ENCODE results near the gene KANK3. TPM values are rescaled to one million over a fixed set of nuclear protein-coding genes. Genes with fewer than 3 reads are reported as not detected.
"Not testable (repeated sequence)": the region's sequence is repeated elsewhere in the genome, so short reads cannot be mapped to it uniquely, and the experiment has no call there.

Gene KANK3
- total RNA-seq, 1 experiment from 2014 or later: 0.37 TPM

DNA sequence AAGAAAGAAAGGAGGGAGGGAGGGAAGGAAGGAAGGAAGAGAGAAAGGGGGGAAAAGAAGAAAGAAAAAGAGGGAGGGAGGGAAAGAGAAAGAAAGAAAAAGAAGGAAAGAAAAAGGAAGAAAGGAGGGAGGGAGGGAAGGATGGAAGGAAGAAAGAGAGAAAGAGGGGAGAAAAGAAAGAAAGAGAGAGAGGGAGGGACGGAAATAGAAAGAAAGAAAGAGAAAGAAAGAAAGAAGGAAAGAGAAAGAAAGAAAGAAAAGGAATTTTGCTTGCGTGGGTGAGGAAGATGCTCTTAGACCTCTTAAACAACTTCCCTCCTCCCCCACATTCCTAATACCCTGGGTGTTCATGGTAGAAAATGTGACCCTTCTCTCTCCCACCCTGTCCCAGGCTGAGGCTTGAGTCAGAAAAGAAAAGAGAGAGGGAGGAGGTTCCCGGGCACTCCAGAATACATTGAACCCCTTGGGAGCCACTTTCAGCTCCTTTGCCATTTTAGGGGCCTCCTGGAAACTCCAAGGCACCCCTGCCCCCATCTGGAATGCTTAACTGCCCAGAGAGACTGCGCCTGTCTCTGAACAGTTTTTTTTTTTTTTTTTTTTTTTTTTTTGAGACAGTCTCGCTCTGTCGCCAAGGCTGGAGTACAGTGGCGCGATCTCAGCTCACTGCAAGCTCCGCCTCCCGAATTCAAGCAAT lies 9.2 kb upstream of the KANK3 start:
- ChIA-PET POLR2A (ENCODE audit: unreplicated experiment) (interaction anchor here (0.6 kb wide), 1 partner anchor 227 kb away, joined by 8 read pairs; no protein-coding TSS in a partner anchor), CTCF (interaction anchor here (1.9 kb wide), 1 partner anchor 230 kb away, joined by 8 read pairs; no protein-coding TSS in a partner anchor)
- no peak for DNase-seq
- Histone ChIP-seq H3K27me3 (ENCODE audit: insufficient read depth, low read depth) (no peaks in the 10 kb centered on the region), H2AFZ (no peak overlapping the region), H4K20me1 (ENCODE audit: insufficient read depth) (peaks cover 5% of the 10 kb centered on the region; the same call in 1 of the 2 replicates), H3K27ac (no peak overlapping the region), H3K4me1 (replicated peaks; ENCODE audit: insufficient read depth) (peaks cover 32% of the 10 kb centered on the region), H3K4me2 (no peak overlapping the region), H3K9me2 (ENCODE audit: insufficient read depth) (no peaks in the 10 kb centered on the region), H3F3A (ENCODE audit: insufficient read depth, low read depth) (peaks cover 30% of the 10 kb centered on the region), H3K36me3 (ENCODE audit: low read depth) (no peaks in the 10 kb centered on the region), H3K9me3 (ENCODE audit: insufficient read depth, low read depth) (no peaks in the 10 kb centered on the region), H3K4me3 (no peak overlapping the region), H3K79me2 (ENCODE audit: low read depth) (no peaks in the 10 kb centered on the region)
- BruUV-seq (replicated peaks): no TSS peak
- intact Hi-C loops (cut with micrococcal nuclease; ENCODE audit: unreplicated experiment): loop anchor here (10.0 kb wide), 1 partner anchor 153 kb away; the partner anchor contains the start of gene PRAM1
- TF ChIP-seq, protein P1, sequence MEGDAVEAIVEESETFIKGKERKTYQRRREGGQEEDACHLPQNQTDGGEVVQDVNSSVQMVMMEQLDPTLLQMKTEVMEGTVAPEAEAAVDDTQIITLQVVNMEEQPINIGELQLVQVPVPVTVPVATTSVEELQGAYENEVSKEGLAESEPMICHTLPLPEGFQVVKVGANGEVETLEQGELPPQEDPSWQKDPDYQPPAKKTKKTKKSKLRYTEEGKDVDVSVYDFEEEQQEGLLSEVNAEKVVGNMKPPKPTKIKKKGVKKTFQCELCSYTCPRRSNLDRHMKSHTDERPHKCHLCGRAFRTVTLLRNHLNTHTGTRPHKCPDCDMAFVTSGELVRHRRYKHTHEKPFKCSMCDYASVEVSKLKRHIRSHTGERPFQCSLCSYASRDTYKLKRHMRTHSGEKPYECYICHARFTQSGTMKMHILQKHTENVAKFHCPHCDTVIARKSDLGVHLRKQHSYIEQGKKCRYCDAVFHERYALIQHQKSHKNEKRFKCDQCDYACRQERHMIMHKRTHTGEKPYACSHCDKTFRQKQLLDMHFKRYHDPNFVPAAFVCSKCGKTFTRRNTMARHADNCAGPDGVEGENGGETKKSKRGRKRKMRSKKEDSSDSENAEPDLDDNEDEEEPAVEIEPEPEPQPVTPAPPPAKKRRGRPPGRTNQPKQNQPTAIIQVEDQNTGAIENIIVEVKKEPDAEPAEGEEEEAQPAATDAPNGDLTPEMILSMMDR (conservative IDR thresholded peaks at IDR 0.05): no peak
- TF ChIP-seq EZH2 (IDR thresholded peaks at IDR 0.05; ENCODE audit: low read depth): no peak

DNA sequence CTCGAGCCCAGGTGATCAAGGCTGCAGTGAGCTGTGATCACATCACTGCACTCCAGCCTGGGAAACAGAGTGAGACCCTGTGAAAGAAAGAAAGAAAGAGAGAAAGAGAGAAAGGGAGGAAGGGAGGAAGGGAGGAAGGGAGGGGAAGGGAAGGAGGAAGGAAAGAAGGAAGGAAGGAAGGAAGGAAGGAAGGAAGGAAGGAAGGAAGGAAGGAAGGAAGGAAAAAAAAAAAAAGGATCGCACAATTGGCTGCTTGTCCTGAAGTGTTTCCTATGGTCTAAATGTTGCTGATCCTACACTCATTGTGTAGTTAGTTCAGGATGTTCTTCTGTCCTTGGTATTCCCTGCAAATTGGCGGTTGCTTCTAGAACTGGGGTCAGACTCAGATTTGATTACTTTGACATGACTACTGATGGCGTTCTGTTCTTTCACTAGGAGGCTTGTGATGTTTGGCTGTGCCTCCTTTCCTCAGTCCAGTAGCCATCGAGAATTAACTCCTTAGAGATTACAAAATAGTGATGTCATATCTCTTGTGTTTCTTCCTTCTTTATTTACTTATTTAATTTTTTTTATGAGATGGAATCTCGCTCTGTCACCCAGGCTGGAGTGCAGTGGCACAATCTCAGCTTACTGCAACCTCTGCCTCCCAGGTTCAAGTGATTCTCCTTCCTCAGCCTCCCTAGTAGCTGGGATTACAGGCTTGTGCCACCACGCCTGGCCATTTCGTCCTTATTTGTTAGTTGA lies 6.7 kb upstream of the KANK3 start:
- H3K4me1 ChIP-seq (replicated peaks; ENCODE audit: insufficient read depth); DNase-seq; H3K4me2 ChIP-seq; BruUV-seq (replicated peaks); H3K9me3 ChIP-seq (ENCODE audit: insufficient read depth, low read depth); H2AFZ ChIP-seq; H3K9me2 ChIP-seq (ENCODE audit: insufficient read depth); POLR2A ChIA-PET (ENCODE audit: unreplicated experiment); H3K27me3 ChIP-seq (ENCODE audit: insufficient read depth, low read depth); H3K36me3 ChIP-seq (ENCODE audit: low read depth); CTCF ChIA-PET; H3K79me2 ChIP-seq (ENCODE audit: low read depth); H3K4me3 ChIP-seq; H3K27ac ChIP-seq; H4K20me1 ChIP-seq (ENCODE audit: insufficient read depth): not testable (repeated sequence)
- intact Hi-C loops (cut with micrococcal nuclease; ENCODE audit: unreplicated experiment): loop anchor here (10.0 kb wide), 1 partner anchor 155 kb away; the partner anchor contains the start of gene PRAM1
- peaks cover 12% of the 10 kb centered on the region for H3F3A ChIP-seq (ENCODE audit: insufficient read depth, low read depth)

DNA sequence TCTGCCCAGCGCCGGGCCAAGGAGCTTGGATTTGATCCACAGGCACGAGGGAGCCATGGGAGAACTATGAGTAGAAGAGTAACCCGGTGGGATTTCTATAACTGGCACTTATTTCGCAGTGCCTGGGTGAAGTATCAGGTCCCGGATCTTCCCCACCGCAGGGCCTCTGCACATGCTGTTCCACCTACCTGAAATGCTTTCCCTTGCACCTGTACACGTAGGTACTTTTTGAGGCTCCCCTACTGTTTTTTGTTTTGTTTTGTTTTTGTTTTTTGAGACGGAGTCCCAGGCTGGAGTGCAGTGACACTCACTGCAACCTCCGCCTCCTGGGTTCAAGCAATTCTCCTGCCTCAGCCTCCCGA lies 402 bp upstream of the KANK3 start:
- Histone ChIP-seq H3K27me3 (ENCODE audit: insufficient read depth, low read depth) (no peaks in the 10 kb centered on the region), H3F3A (ENCODE audit: insufficient read depth, low read depth) (peaks cover 14% of the 10 kb centered on the region), H4K20me1 (ENCODE audit: insufficient read depth) (no peaks in the 10 kb centered on the region), H3K4me1 (replicated peaks; ENCODE audit: insufficient read depth) (peaks cover 8% of the 10 kb centered on the region; the same call in 1 of the 2 replicates), H3K79me2 (ENCODE audit: low read depth) (no peaks in the 10 kb centered on the region), H3K9me3 (ENCODE audit: insufficient read depth, low read depth) (no peaks in the 10 kb centered on the region), H3K36me3 (ENCODE audit: low read depth) (no peaks in the 10 kb centered on the region), H3K27ac (no peak overlapping the region), H3K4me3 (no peak overlapping the region), H2AFZ (no peak overlapping the region), H3K4me2 (peak overlapping the region; percentile 73), H3K9me2 (ENCODE audit: insufficient read depth) (no peaks in the 10 kb centered on the region)
- intact Hi-C loops (cut with micrococcal nuclease; ENCODE audit: unreplicated experiment): no loop called here
- ChIA-PET POLR2A (ENCODE audit: unreplicated experiment) (interaction anchor here (0.6 kb wide), 1 partner anchor 414 kb away, joined by 3 read pairs; no protein-coding TSS in a partner anchor), CTCF (interaction anchor here (0.6 kb wide), 2 partner anchors 254 to 1483 kb away, joined by 3 to 5 read pairs; no protein-coding TSS in a partner anchor)
- TF ChIP-seq, protein P1 (conservative IDR thresholded peaks at IDR 0.05): no peak
- no peak for TF ChIP-seq EZH2 (IDR thresholded peaks at IDR 0.05; ENCODE audit: low read depth)
- no TSS peak for BruUV-seq (replicated peaks)
- DNase-seq: no peak

Data from PC-9 (cell line).